Renal cortical epithelial cell (primary cell): ENCODE results near the gene DDX52. TPM values are rescaled to one million over a fixed set of nuclear protein-coding genes. Genes with fewer than 3 reads are reported as not detected.
A peak's percentile ranks its signal among the peaks of the same experiment; 100 is the strongest.

Experiments used
- DNase-seq: peaks from one replicate; pipeline ENCODE4 v3.0.0-alpha.2; 2011; ENCODE audit warnings: low read depth
- total RNA-seq: library from RNA; depleted of rRNA; stranded (reverse); fragments of >200 nt; gene quantifications from 2 replicates; pipeline ENCODE4 v1.2.3, GENCODE V29; 2014

DDX52 gene
- total RNA-seq, 1 donor from 2014 or later, result 48.5 TPM

GRCh38 chr17:37576281-37576680, 67.0 kb downstream of the DDX52 start:
- DNase-seq, result no peak

- DNase-seq, result no peak
Observed at GRCh38 chr17:37574427-37574826, 68.8 kb downstream of the DDX52 start.

GRCh38 chr17:37571674-37572073, 71.6 kb downstream of the DDX52 start:
- no peak for DNase-seq

GRCh38 chr17:37570527-37571093, 72.6 kb downstream of the DDX52 start:
- DNase-seq, result peak; percentile 80

- peak; percentile 10 for DNase-seq
Observed at GRCh38 chr17:37568350-37569053, 74.7 kb downstream of the DDX52 start.

- no peak for DNase-seq
Observed at GRCh38 chr17:37567538-37567937, 75.7 kb downstream of the DDX52 start.

GRCh38 chr17:37567137-37567536, 76.1 kb downstream of the DDX52 start:
- no peak for DNase-seq

- DNase-seq, result no peak
Observed at GRCh38 chr17:37564252-37564651, 79.0 kb downstream of the DDX52 start.

- no peak for DNase-seq
Observed at GRCh38 chr17:37562016-37562745, 81.1 kb downstream of the DDX52 start.

Other genes starting within 250 kb of the DDX52 start
- 46.4 and 77.5 TPM in 2 replicates for gene ACACA, start 236.6 kb downstream of the DDX52 start, total RNA-seq
- gene TADA2A, start 236.6 kb downstream of the DDX52 start, total RNA-seq, result 14.5 and 15.5 TPM in 2 replicates
- 36.5 and 103 TPM in 2 replicates for gene DUSP14, start 153.6 kb downstream of the DDX52 start, total RNA-seq
- 8.5 and 44.3 TPM in 2 replicates for gene SYNRG, start 34.0 kb downstream of the DDX52 start, total RNA-seq
- gene HNF1B, start 101.6 kb upstream of the DDX52 start, total RNA-seq, result 16.8 and 87.9 TPM in 2 replicates